Trophoblast cell (in vitro differentiated cells and primary cell): ENCODE measurements around the gene CCDC92.

Experiments used
- DNase-seq, 2 donors: peaks; one replicate each; pipeline ENCODE4 v3.0.0-alpha.2; 2016
- H2AFZ ChIP-seq: 2 replicates; pipeline ENCODE4 v1.6.1; 2013; ENCODE audit warnings: low read length, moderate library complexity, mild to moderate bottlenecking; ENCODE audit not compliant: insufficient read depth, poor library complexity
- H2AK5ac ChIP-seq: 2 replicates; pipeline ENCODE4 v1.6.1; 2013; ENCODE audit warnings: mild to moderate bottlenecking, low read length
- H2BK120ac ChIP-seq: 2 replicates; pipeline ENCODE4 v1.6.1; 2013; ENCODE audit warnings: low read length, mild to moderate bottlenecking, moderate library complexity; ENCODE audit not compliant: insufficient read depth, poor library complexity
- H2BK12ac ChIP-seq: 2 replicates; pipeline ENCODE4 v1.6.1; 2013; ENCODE audit warnings: mild to moderate bottlenecking, low read length, moderate library complexity
- H2BK5ac ChIP-seq: 2 replicates; pipeline ENCODE4 v1.6.1; 2013; ENCODE audit warnings: low read length, low read depth, moderate library complexity, mild to moderate bottlenecking; ENCODE audit not compliant: poor library complexity
- H3K14ac ChIP-seq: 2 replicates; pipeline ENCODE4 v1.6.1; 2013; ENCODE audit warnings: mild to moderate bottlenecking, low read length
- H3K18ac ChIP-seq: 2 replicates; pipeline ENCODE4 v1.6.1; 2013; ENCODE audit warnings: mild to moderate bottlenecking, low read length
- H3K23ac ChIP-seq: 2 replicates; pipeline ENCODE4 v1.6.1; 2013; ENCODE audit warnings: low read length
- H3K27ac ChIP-seq: 2 replicates; pipeline ENCODE4 v1.5.1; 2013; ENCODE audit warnings: low read depth, mild to moderate bottlenecking, inconsistent platforms, low read length, moderate library complexity
- H3K27me3 ChIP-seq: 2 replicates; pipeline ENCODE4 v1.6.1; 2013; ENCODE audit warnings: inconsistent platforms, mild to moderate bottlenecking, low read length, moderate library complexity; ENCODE audit not compliant: insufficient read depth
- H3K36me3 ChIP-seq, 2 experiments: 1 replicate in 1 of 2; 2 replicates in 1 of 2; pipeline ENCODE4 v1.6.1; 2013; ENCODE audit warnings: low read length in 2 of 2, mild to moderate bottlenecking in 2 of 2, moderate library complexity in 1 of 2; ENCODE audit not compliant: insufficient read depth in 2 of 2, control insufficient read depth in 1 of 2
- H3K4ac ChIP-seq: 2 replicates; pipeline ENCODE4 v1.6.1; 2013; ENCODE audit warnings: low read depth, mild to moderate bottlenecking, low read length, moderate library complexity
- H3K4me1 ChIP-seq, 2 experiments: 1 replicate in 1 of 2; 2 replicates in 1 of 2; pipeline ENCODE4 v1.6.1; 2013; ENCODE audit warnings: low read length in 2 of 2, mild to moderate bottlenecking in 2 of 2, moderate library complexity in 1 of 2; ENCODE audit not compliant: insufficient read depth in 2 of 2, control insufficient read depth in 1 of 2
- H3K4me2 ChIP-seq: 2 replicates; pipeline ENCODE4 v1.6.1; 2013; ENCODE audit warnings: inconsistent platforms, mild to moderate bottlenecking, low read length, moderate library complexity
- H3K4me3 ChIP-seq: 2 replicates; pipeline ENCODE4 v1.5.1; 2013; ENCODE audit warnings: mild to moderate bottlenecking, low read depth, low read length, inconsistent platforms
- H3K79me1 ChIP-seq: one replicate; pipeline ENCODE4 v1.6.1; 2013; ENCODE audit warnings: low read length
- H3K79me2 ChIP-seq: 2 replicates; pipeline ENCODE4 v1.6.1; 2013; ENCODE audit warnings: low read length, mild to moderate bottlenecking; ENCODE audit not compliant: control insufficient read depth, insufficient read depth, poor library complexity
- H3K9ac ChIP-seq: 2 replicates; pipeline ENCODE4 v1.6.1; 2013; ENCODE audit warnings: mild to moderate bottlenecking, low read length
- H3K9me3 ChIP-seq: 2 replicates; pipeline ENCODE4 v1.6.1; 2013; ENCODE audit warnings: low read depth, mild to moderate bottlenecking, control low read depth, inconsistent platforms, low read length; ENCODE audit not compliant: insufficient read depth
- H4K12ac ChIP-seq: 2 replicates; pipeline ENCODE4 v1.6.1; 2013; ENCODE audit warnings: low read depth, mild to moderate bottlenecking, low read length, moderate library complexity
- H4K8ac ChIP-seq: 2 replicates; pipeline ENCODE4 v1.6.1; 2013; ENCODE audit warnings: low read depth, mild to moderate bottlenecking, low read length, moderate library complexity
- H4K91ac ChIP-seq: one replicate; pipeline ENCODE4 v1.6.1; 2013; ENCODE audit warnings: low read depth, mild to moderate bottlenecking, low read length, moderate library complexity
- WGBS: extraction: QIAGEN DNeasy Blood & Tissue Kit; methylation state at CpG from one replicate; pipeline ENCODE4 v1.1.7; 2013; ENCODE audit warnings: missing lambda C conversion rate; ENCODE audit not compliant: insufficient read length, insufficient coverage; ENCODE audit errors: extremely low coverage; 5-methylcytosine and 5-hydroxymethylcytosine counted together

Gene CCDC92

GRCh38 chr12:123928897-123929296, 43.7 kb downstream of the CCDC92 start:
- no peak for DNase-seq
- Histone ChIP-seq H3K14ac (no peak overlapping the region), H3K79me2 (no peaks in the 10 kb centered on the region), H2BK5ac (no peak overlapping the region), H3K23ac (no peak overlapping the region), H3K36me3 (no peaks in the 10 kb centered on the region), H4K91ac (no peak overlapping the region), H3K18ac (no peak overlapping the region), H4K12ac (no peak overlapping the region), H3K9me3 (peaks cover 8% of the 10 kb centered on the region), H3K79me1 (no peaks in the 10 kb centered on the region), H3K4ac (no peak overlapping the region), H2BK12ac (no peak overlapping the region), H3K4me1 (peaks cover 0 to 6% of the 10 kb centered on the region in 2 experiments), H3K27ac (no peak overlapping the region), H3K27me3 (no peaks in the 10 kb centered on the region), H3K4me3 (no peak overlapping the region), H4K8ac (no peak overlapping the region), H3K4me2 (no peak overlapping the region), H3K9ac (no peak overlapping the region), H2AK5ac (no peak overlapping the region), H2AFZ (no peak overlapping the region), H2BK120ac (no peak overlapping the region)
- WGBS = no CpG with 5 or more reads among the region's 7 CpGs

- Histone ChIP-seq H2BK5ac (no peak overlapping the region), H4K8ac (no peak overlapping the region), H3K79me2 (no peaks in the 10 kb centered on the region), H3K23ac (no peak overlapping the region), H3K4me2 (no peak overlapping the region), H3K18ac (no peak overlapping the region), H2BK120ac (no peak overlapping the region), H3K9me3 (peaks cover 8% of the 10 kb centered on the region), H3K4me1 (peaks cover 0 to 7% of the 10 kb centered on the region in 2 experiments), H4K91ac (no peak overlapping the region), H3K27me3 (no peaks in the 10 kb centered on the region), H3K36me3 (no peaks in the 10 kb centered on the region), H2BK12ac (no peak overlapping the region), H2AK5ac (no peak overlapping the region), H3K4me3 (no peak overlapping the region), H3K4ac (no peak overlapping the region), H3K79me1 (peaks cover under 1% of the 10 kb centered on the region), H2AFZ (no peak overlapping the region), H3K27ac (no peak overlapping the region), H4K12ac (no peak overlapping the region), H3K14ac (no peak overlapping the region), H3K9ac (no peak overlapping the region)
- DNase-seq = no peak
- WGBS = no CpG with 5 or more reads among the region's 15 CpGs
Measured at GRCh38 chr12:123928274-123928865, 44.3 kb downstream of the CCDC92 start.

- Histone ChIP-seq H4K12ac (no peak overlapping the region), H3K14ac (no peak overlapping the region), H3K27ac (no peak overlapping the region), H3K4me2 (no peak overlapping the region), H3K4me1 (peaks cover 2 to 9% of the 10 kb centered on the region in 2 experiments), H2AK5ac (no peak overlapping the region), H3K4me3 (no peak overlapping the region), H4K8ac (no peak overlapping the region), H3K4ac (peak overlapping the region; percentile 21), H3K79me1 (peaks cover 2% of the 10 kb centered on the region), H4K91ac (peak overlapping the region; percentile 67), H3K36me3 (no peaks in the 10 kb centered on the region), H3K9ac (no peak overlapping the region), H3K79me2 (no peaks in the 10 kb centered on the region), H3K9me3 (peaks cover 3% of the 10 kb centered on the region), H3K18ac (no peak overlapping the region), H3K27me3 (no peaks in the 10 kb centered on the region), H3K23ac (no peak overlapping the region), H2BK120ac (no peak overlapping the region), H2BK5ac (peak overlapping the region; percentile 18), H2AFZ (no peak overlapping the region), H2BK12ac (peak overlapping the region; percentile 4)
- WGBS = no CpG with 5 or more reads among the region's 4 CpGs
- no peak for DNase-seq
Measured at GRCh38 chr12:123924539-123924938, 48.1 kb downstream of the CCDC92 start.

GRCh38 chr12:123923927-123924326, 48.7 kb downstream of the CCDC92 start:
- Histone ChIP-seq H3K4me3 (no peak overlapping the region), H2AK5ac (no peak overlapping the region), H3K14ac (no peak overlapping the region), H2AFZ (no peak overlapping the region), H3K18ac (no peak overlapping the region), H2BK12ac (no peak overlapping the region), H4K12ac (no peak overlapping the region), H2BK5ac (peak overlapping the region; percentile 18), H3K23ac (no peak overlapping the region), H3K79me2 (no peaks in the 10 kb centered on the region), H4K8ac (peak overlapping the region; percentile 47), H3K36me3 (no peaks in the 10 kb centered on the region), H2BK120ac (no peak overlapping the region), H3K4me1 (peaks cover 2 to 9% of the 10 kb centered on the region in 2 experiments), H3K4me2 (no peak overlapping the region), H3K27ac (peak overlapping the region; percentile 39), H3K9me3 (peaks cover 2% of the 10 kb centered on the region), H3K79me1 (peaks cover 2% of the 10 kb centered on the region), H3K27me3 (no peaks in the 10 kb centered on the region), H3K4ac (no peak overlapping the region), H4K91ac (no peak overlapping the region), H3K9ac (no peak overlapping the region)
- no peak for DNase-seq
- no CpG with 5 or more reads among the region's 7 CpGs for WGBS
